GM21515 (cell line): ENCODE results near the gene RGS3.

Source experiments
- ATAC-seq: cut with Tn5 transposase; IDR thresholded peaks from one replicate; pipeline ENCODE4 v1.9.1; 2021; ENCODE audit not compliant: unreplicated experiment

RGS3 gene

GRCh38 chr9:113583511-113584427 lies 120.2 kb downstream of the RGS3 start:
- no peak for ATAC-seq

GRCh38 chr9:113584428-113585084 lies 121.0 kb downstream of the RGS3 start:
- ATAC-seq = no peak

DNA sequence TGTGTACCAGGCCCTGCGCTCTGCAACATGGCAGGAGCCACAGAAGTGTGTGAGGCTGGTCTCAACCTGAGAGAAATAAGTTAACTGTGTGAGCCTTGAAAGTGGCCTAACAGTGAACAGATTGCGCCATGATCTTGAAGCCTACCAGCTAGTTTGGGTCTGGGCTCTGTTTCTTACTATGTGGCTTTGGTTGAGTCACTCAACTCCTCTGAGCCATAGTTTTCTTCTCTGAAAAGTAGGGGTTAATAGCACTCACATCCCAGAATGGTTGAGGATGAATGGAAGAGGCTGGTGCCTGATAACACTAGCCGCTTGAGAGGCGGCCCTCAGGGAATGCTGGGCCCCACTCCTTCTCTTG lies 121.5 kb downstream of the RGS3 start:
- ATAC-seq = no peak

- no peak for ATAC-seq
These were observed 122.0 kb downstream of the RGS3 start for GRCh38 chr9:113585555-113585954.

DNA sequence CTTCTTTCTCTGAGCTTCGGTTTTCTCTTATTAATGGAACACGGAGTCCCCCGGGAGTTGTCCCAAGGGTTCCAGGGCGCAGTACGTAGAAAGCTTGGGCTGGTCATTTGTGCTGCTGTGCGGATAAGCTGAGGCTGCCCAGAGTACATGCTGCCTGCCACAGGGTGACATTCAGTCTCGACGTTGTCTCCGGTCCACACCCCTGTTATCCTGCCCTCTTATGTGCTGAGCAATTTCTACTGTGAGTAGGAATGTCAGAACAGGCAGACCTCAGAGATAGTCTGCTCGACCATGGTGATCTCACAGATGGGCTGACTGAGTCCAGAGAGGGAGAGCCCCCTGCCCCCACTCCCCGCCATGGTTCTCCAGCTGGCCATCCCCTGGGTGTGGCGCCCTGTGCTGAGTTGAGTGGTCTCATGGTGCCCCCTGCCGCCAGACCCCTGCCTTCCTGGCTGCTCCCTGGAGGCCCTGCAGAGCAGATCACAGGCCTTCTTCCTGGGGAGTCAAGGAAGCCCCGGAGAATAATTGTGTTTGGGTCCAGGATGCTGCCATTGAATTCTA lies 124.0 kb downstream of the RGS3 start:
- no peak for ATAC-seq

DNA sequence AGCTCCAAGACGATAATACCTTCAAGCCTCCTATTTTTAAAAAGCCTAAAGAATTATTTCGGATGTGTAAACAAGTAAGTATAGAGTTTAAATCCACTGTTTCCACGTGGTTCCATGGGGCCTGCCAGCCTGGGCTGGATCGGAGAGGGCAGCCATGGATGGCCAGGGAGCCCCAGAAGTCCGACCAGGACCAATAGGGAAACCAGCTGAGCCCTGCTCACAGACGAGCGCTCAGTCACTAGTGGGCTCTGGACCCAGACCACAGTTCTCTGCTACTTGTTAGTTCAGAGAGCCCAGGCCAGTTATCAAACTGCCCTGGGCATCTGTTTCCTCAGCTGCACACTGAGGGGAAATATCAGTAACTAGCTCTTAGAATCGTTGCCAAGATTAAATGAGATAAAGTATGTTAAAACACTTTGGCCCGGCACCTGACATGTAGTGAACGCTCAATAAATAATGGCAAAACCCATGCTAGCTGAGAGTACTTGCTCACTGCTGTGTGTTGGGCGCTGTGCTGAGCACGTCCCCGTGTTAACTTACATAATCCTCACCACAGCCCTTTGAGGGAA lies 124.8 kb downstream of the RGS3 start:
- ATAC-seq = no peak

DNA sequence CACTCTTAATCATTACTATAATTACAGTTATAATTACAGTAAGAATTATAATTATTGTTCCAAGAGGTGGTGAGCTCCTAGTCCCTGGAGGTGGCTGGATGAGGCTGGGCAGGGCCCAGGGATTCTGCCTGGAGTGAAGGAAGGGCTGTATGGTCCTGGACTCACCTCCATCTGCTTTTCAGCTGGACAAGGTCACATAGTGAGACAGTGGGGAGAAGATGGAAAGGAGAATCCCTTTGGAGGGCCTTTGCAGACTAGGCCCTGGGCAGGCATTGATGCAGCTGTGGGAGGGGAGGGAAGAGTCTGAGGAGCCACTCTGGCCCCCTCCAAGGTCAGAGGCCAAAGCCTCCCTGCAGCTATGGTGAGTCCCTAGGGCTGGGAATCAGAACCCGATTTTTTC lies 125.4 kb downstream of the RGS3 start:
- no peak for ATAC-seq

GRCh38 chr9:113589407-113589806 lies 125.9 kb downstream of the RGS3 start:
- ATAC-seq = no peak

DNA sequence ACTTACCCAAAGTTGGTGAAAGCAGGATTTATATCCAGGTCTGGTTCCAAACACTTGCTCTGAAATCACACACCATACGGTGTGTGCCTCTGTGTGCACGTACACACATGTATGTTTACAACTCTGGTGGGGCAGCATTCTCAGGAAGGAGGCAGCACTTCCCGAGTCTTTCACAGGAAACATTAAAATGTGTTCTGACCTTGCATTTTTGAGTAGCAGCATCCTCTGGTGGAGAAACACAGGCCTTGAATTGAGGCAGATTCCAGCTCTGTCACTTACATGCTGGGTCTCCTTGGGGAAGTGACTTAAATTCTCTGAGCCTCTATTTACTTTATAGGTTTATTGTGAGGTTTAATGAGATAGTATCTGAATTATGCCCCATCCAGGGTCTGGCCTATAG lies 126.4 kb downstream of the RGS3 start:
- no peak for ATAC-seq

GRCh38 chr9:113590389-113590788 lies 126.9 kb downstream of the RGS3 start:
- no peak for ATAC-seq

DNA sequence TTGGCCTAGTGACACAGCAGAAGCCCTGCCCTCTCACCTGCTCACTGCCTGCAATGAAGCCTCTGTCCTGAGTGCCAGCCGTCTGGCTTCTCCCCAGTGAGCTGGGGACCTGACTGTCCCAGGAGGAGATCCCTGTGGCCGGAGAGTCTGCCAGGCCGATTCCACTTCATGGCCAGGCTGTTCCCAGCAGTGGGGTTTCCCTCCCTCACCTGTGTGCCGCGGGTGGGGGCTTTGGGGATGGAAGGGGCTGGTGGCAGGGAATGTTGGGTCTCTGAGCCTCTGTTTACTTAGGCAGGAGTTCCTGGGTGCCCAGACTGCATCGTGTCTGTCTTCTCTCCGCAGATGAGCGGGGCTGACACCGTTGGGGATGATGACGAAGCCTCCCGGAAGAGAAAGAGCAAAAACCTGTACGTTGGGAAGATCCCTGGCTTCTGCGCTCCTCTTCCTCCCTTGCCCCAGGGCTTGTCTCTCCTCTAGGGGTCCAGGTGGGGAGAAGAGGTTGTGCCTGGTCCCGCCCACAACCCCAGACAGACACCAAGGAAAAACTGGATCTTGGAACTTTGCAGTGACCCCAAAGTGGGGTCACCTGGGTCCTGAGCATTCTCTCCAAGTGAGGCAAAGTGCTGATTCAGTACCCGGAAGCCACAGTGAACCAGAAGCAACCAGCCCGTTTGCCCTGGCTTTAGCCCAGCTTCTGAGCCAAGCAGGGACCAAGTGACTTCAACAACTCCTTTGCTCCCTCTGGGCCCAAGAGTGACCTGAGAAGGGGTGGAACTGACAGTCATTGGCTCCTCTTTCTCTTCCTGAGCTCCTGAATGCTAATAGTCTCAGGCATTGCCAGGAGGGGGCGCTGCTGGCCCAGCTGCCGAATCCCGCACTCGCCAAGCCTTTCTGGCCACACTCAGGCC lies 127.7 kb downstream of the RGS3 start:
- peak; percentile 58 for ATAC-seq

DNA sequence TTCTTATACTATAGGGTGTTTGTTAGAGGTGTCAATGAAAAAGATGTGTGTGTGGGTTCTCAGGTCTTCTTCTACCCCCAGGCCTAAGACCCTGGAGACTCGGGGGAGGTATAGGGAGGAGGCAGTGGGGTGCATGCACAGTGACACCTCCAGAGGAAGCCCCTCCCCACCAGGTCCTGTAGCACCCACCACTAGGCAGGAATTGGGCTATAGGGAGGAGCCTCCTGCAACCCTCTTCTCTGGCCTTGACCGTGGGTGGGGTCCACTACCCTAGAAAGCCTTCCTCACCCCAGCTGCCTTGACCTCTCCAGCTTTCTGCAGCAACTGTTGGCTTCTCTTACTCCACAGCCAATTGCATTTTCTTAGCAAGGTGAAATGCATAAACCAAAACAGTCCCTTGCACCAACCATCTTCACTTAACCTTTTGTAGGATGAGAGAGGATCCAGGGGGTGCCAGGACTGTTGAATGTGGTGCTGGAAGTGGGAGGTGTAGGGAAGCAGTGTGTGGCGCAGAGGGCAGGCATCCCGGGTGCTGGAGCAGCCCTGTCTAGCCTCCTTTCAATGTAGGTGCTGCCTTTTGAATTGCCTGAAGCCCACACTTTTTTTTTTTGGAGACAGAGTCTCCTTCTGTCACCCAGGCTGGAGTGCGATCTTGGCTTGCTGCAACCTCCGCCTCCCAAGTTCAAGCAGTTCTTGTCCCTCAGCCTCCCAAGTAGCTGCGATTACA lies 128.5 kb downstream of the RGS3 start:
- peak; percentile 3 for ATAC-seq

DNA sequence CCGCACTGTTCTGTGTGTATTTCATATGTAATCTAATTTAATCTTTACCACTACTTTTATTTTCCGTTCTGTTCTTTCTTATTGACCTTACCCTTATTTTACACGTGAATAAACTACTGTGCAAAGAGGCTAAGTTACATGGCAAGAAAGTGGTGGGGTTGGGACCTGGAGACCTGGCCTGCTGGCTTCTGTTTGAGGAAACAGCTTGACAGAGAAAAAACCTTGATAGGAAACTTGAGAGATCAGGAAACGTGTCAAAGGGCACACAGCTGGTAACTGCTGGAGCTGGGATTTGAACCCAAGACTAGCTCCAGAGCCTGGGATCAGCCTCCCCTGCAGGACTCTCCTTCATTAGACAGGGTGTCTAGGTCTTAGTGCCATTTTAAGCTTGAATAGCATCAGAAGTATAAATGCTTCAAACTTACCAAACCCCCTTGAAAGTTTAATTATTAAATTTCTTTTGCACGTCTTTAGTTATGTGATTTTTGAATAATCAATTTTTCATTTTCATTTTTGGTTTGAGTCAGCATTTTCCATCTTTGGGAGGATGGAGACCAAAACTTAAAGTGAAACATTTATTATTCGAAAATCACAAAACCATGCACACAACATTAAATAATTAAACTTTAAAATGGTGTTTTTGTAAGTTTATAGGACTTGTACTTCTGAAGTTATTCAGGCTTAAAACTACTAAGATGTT lies 129.5 kb downstream of the RGS3 start:
- ATAC-seq = no peak

GRCh38 chr9:113593682-113594281 lies 130.3 kb downstream of the RGS3 start:
- peak; percentile 48 for ATAC-seq

GRCh38 chr9:113594484-113595299 lies 131.2 kb downstream of the RGS3 start:
- no peak for ATAC-seq

- ATAC-seq = no peak
These were observed 133.2 kb downstream of the RGS3 start for GRCh38 chr9:113596616-113597320.

- no peak for ATAC-seq
These were observed 134.1 kb downstream of the RGS3 start for GRCh38 chr9:113597390-113598241.
